GM12878 (cell line): ENCODE results near the gene FKBP8. TPM values are rescaled to one million over a fixed set of nuclear protein-coding genes. Genes with fewer than 3 reads are reported as not detected.

Source experiments
- BCL11A ChIP-seq: IDR thresholded peaks from 2 replicates; pipeline ENCODE4 v1.6.1; 2011; ENCODE audit warnings: low read depth, low read length
- CREB1 ChIP-seq: IDR thresholded peaks from 2 replicates; pipeline ENCODE4 v1.6.1; 2012; ENCODE audit warnings: low read depth, mild to moderate bottlenecking, inconsistent platforms
- FOXK2 ChIP-seq: fragments of 450-650 bp; IDR thresholded peaks from 2 replicates; pipeline ENCODE4 v1.6.1; 2017; ENCODE audit warnings: mild to moderate bottlenecking, moderate library complexity
- GATAD2B ChIP-seq: fragments of 450-650 bp; conservative IDR thresholded peaks from 2 replicates; pipeline ENCODE4 v1.6.1; 2017; ENCODE audit warnings: low read depth, mild to moderate bottlenecking, moderate library complexity
- IKZF1 ChIP-seq: fragments of 450-650 bp; conservative IDR thresholded peaks from 2 replicates; pipeline ENCODE4 v1.6.1; 2017; ENCODE audit warnings: antibody characterized with exemption, mild to moderate bottlenecking
- NBN ChIP-seq: fragments of 450-650 bp; IDR thresholded peaks from 2 replicates; pipeline ENCODE4 v1.6.1; 2016
- NFIC ChIP-seq: IDR thresholded peaks from 2 replicates; pipeline ENCODE4 v1.6.1; 2012; ENCODE audit warnings: low read depth, mild to moderate bottlenecking, inconsistent platforms, low read length, moderate library complexity
- NFYA ChIP-seq: IDR thresholded peaks from 2 replicates; pipeline ENCODE4 v1.6.1; 2011; ENCODE audit warnings: low read depth, mild to moderate bottlenecking, low read length, improper control_type of control experiment, borderline replicate concordance
- PBX3 ChIP-seq: IDR thresholded peaks from 2 replicates; pipeline ENCODE4 v1.6.1; 2011; ENCODE audit warnings: mild to moderate bottlenecking, low read depth, low read length, moderate library complexity; ENCODE audit not compliant: insufficient replicate concordance
- PML ChIP-seq: IDR thresholded peaks from 2 replicates; pipeline ENCODE4 v1.6.1; 2012; ENCODE audit warnings: low read length, inconsistent platforms
- RAD21 ChIP-seq: IDR thresholded peaks from 2 replicates; pipeline ENCODE4 v1.6.1; 2011; ENCODE audit warnings: mild to moderate bottlenecking, low read depth, low read length, moderate library complexity; ENCODE audit not compliant: insufficient read depth
- RFX5 ChIP-seq: IDR thresholded peaks from 2 replicates; pipeline ENCODE4 v1.6.1; 2011; ENCODE audit warnings: low read depth, low read length, improper control_type of control experiment
- SMAD1 ChIP-seq: fragments of 450-650 bp; IDR thresholded peaks from 2 replicates; pipeline ENCODE4 v1.6.1; 2018; ENCODE audit warnings: mild to moderate bottlenecking, low read depth; ENCODE audit not compliant: partially characterized antibody
- SP1 ChIP-seq: IDR thresholded peaks from one replicate; pipeline ENCODE4 v1.6.1; 2011; ENCODE audit warnings: low read depth, low read length
- TAF1 ChIP-seq: IDR thresholded peaks from 2 replicates; pipeline ENCODE4 v1.6.1; 2011; ENCODE audit warnings: mild to moderate bottlenecking, low read depth, low read length, borderline replicate concordance
- polyA plus RNA-seq, 11 experiments: library from polyadenylated mRNA; depleted of rRNA in 4 of 11; unstranded in 6 of 11; stranded (reverse) in 5 of 11; fragments of >200 nt; fragmentation: Nextera tagmentation in 4 of 11; fragmentation: Illumina TruSeq in 1 of 11; extraction: Ambion mirVana in 4 of 11; extraction: Trizol in 1 of 11; gene quantifications; 1 replicate in 1 of 11; 2 replicates in 10 of 11; pipeline versions ENCODE4 v1.2.1 to v1.2.3, GENCODE V29; 2011 to 2016; ENCODE audit warnings: inconsistent platforms in 2 of 11, missing spikeins in 2 of 11, low read depth in 1 of 11
- total RNA-seq, 4 experiments: library from RNA; depleted of rRNA in 3 of 4; stranded (reverse); fragments of >200 nt in 3 of 4; fragmentation: Illumina TruSeq in 1 of 4; extraction: Trizol in 1 of 4; gene quantifications; 2 replicates each; pipeline versions ENCODE4 v1.2.1 to v1.2.3, GENCODE V29; 2013 to 2021
- TF ChIP-seq, protein P1 (sequence below): fragments of 450-650 bp; IDR thresholded peaks from 2 replicates; pipeline ENCODE4 v1.6.1; 2016; ENCODE audit warnings: mild to moderate bottlenecking
- TF ChIP-seq, protein P2 (sequence below), 3 experiments: IDR thresholded peaks in 2 of 3; conservative IDR thresholded peaks in 1 of 3; 2 replicates each; pipeline ENCODE4 v1.5.1; 2011; ENCODE audit warnings: low read depth in 3 of 3, low read length in 3 of 3, mild to moderate bottlenecking in 3 of 3, control low read depth in 2 of 3, moderate library complexity in 2 of 3, inconsistent platforms in 1 of 3, mixed read lengths in 1 of 3; ENCODE audit not compliant: control insufficient read depth in 2 of 3, insufficient read depth in 1 of 3; ENCODE audit errors: extremely low read depth in 1 of 3

FKBP8 gene
- total and polyA plus RNA-seq, 10 of the 15 experiments (the other 5 are each of a cell fraction or from before 2014, with no cell fraction given): 0.13 to 205 (median 95.4) TPM

DNA sequence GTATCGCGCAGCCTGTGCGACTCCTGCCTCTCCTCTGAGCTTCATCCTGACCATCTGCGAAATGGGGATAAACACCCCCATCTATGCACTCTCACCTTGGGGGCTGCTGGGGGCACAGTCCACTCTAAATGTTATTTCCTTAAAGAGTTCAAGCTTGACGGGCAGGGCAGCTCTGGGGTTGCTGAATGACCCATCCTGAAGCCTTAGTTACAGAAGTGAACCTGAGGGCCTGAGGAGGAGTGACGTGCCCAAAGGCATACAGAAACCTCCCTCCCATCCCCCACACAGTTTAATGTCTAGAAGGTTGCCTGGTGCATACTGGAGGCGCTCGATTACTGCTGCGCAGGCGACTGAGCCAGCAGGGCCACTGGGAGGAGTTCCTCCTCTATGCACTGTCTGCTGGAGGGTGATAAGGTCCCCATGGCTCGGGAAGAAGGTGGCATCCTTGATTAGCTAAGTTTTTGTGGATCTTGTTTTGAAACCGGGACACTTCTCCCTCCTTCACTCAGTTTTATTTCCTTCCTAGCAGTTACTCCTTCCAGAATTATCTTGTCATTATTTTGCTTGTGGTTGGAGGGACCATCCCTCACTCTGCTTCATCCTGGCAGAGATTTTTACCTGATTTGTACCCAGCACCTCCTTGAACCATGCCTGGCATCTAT, 572 bp upstream of the FKBP8 start (continued):
- TF ChIP-seq BCL11A (no peak), RFX5 (no peak), PBX3 (peak; percentile 66), SMAD1 (peak; percentile 33), SP1 (peak; percentile 18), TAF1 (peak; percentile 83), RAD21 (peak; percentile 49; the same call in 1 of the 2 replicates), NFYA (no peak), CREB1 (peak; percentile 76), FOXK2 (no peak), NFIC (no peak), NBN (peak; percentile 84), GATAD2B (0 out of 2 replicates have a peak, but pooled peaks have one; percentile 30), PML (no peak), IKZF1 (peak; percentile 33)
- TF ChIP-seq, protein P1, sequence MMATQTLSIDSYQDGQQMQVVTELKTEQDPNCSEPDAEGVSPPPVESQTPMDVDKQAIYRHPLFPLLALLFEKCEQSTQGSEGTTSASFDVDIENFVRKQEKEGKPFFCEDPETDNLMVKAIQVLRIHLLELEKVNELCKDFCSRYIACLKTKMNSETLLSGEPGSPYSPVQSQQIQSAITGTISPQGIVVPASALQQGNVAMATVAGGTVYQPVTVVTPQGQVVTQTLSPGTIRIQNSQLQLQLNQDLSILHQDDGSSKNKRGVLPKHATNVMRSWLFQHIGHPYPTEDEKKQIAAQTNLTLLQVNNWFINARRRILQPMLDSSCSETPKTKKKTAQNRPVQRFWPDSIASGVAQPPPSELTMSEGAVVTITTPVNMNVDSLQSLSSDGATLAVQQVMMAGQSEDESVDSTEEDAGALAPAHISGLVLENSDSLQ: peak; percentile 44
- TF ChIP-seq, protein P2, sequence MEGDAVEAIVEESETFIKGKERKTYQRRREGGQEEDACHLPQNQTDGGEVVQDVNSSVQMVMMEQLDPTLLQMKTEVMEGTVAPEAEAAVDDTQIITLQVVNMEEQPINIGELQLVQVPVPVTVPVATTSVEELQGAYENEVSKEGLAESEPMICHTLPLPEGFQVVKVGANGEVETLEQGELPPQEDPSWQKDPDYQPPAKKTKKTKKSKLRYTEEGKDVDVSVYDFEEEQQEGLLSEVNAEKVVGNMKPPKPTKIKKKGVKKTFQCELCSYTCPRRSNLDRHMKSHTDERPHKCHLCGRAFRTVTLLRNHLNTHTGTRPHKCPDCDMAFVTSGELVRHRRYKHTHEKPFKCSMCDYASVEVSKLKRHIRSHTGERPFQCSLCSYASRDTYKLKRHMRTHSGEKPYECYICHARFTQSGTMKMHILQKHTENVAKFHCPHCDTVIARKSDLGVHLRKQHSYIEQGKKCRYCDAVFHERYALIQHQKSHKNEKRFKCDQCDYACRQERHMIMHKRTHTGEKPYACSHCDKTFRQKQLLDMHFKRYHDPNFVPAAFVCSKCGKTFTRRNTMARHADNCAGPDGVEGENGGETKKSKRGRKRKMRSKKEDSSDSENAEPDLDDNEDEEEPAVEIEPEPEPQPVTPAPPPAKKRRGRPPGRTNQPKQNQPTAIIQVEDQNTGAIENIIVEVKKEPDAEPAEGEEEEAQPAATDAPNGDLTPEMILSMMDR (IDR thresholded peaks at IDR 0.05 in 2 of 3, conservative IDR thresholded peaks at IDR 0.05 in 1 of 3; ENCODE audit: control insufficient read depth in 2 of 3, extremely low read depth in 1 of 3, insufficient read depth in 1 of 3, low read depth in 3 of 3, low read length in 3 of 3): peak; percentile 20 to 71 (median 27); a peak in 4 of 6 replicates
